LHCN-M2 (cell line): ENCODE data around the gene TTBK2. TPM values are rescaled to one million over a fixed set of nuclear protein-coding genes. Genes with fewer than 3 reads are reported as not detected.
"Not testable (repeated sequence)": the region's sequence is repeated elsewhere in the genome, so short reads cannot be mapped to it uniquely, and the experiment has no call there.

ENCODE experiments used
- DNase-seq: peaks from one replicate; pipeline ENCODE4 v3.0.0-alpha.2; 2012; ENCODE audit warnings: low read depth
- total RNA-seq: library from RNA; depleted of rRNA; stranded (reverse); fragments of >200 nt; gene quantifications from 2 replicates; pipeline ENCODE4 v1.2.3, GENCODE V29; 2014

The TTBK2 gene
- total RNA-seq, 1 experiment from 2014 or later, result 9.6 TPM

DNA sequence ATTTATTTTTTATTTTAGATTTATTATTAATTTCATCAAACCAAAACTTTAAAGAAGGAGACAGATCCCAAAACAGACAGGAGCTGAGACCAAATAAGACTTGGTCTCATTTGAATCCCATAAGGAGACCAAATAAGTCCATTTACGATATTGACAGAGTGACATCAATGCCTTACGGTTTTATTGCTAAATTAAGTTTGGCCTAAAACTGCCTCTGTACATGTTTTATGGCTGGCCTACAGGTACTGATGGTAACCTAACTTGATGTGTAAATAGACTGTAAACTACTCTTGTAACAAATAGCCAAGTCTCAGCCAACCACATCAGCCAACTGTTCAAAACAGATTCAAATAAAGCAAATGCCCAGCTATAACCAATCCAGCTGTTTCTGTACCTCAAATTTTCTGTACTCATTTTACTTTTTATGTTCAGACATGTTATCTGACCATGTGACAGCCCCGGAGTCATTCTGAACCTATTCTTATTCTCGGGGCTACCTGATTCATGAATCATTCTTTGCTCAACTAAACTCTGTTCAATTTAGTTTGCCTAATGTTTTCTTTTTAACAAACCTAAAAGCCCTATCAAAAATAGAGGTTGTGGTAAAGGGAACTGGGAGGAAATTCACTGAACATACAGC, 94.2 kb downstream of the TTBK2 start:
- peak; percentile 50 for DNase-seq

DNA sequence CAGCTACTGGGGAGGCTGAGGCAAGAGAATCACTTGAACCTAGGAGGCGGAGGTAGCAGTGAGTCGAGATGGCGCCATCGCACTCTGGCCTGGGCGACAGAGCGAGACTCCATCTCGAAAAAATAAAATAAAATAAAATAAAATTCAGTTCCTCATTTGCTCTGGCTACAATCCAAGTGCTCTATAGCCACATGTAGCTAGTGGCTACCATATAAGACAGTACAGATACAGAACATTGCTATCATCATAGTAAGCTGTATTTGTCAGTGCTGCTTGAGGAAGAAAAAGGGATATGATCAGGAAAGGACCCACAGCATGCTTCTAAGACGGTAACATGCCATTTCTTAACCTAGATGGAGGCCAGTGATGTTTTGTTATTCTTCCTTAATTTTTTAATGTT, 95.0 kb downstream of the TTBK2 start:
- DNase-seq, result no peak

DNA sequence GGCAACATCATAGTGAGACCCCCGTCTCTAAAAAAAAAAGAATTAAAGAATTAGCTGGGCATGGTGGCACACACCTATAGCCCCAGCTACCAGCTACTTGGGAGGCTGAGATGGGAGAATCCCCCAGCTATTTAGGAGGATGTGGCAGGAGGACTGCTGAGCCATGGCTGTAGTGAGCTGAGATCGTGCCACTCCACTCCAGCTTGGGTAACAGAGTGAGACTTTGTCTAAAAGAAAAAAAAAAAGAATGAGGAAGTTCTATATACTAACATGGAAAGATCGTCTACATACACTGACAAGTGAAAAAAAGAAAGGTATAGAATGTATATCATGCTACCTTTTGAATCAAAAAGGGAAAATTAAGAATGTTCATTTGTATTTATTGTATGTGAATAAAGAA, 99.8 kb downstream of the TTBK2 start:
- no peak for DNase-seq

DNA sequence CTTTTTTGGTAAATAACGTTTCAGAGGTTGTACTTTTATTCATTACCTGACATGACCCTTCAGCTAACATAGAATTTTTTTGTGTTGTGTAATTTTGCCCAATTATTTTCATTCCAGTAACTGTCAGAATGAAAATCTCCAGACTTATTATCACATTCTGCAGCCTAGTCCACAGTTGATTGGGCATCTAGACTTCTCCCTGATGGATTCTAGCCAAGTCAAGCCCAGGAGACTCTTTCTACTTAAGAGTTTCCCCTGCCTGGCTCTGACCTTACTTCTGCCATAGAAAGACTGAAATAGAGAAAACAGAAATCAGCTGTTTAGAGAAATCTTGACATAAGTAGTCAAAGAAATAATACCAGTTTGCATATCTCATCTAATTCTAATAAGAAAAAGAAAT, 100.8 kb downstream of the TTBK2 start:
- DNase-seq, result no peak

DNA sequence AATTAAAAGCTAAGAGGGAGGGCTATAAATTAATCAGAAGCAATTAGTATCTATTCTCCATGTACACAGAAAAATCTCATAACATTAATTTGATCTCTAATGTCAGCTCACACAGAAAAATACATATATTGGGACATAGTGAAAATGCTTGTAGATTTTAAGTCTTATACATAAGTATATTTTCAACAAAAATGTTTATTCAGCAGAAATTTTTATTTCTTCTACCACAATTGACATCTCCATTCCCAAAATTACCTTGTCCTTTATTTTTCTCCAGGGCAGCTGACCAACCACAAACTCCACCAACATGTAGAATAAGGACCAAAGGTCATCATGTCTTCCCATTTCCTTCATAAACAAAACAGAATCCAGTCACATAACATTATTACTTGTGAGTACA, 109.1 kb downstream of the TTBK2 start:
- DNase-seq, result no peak

DNA sequence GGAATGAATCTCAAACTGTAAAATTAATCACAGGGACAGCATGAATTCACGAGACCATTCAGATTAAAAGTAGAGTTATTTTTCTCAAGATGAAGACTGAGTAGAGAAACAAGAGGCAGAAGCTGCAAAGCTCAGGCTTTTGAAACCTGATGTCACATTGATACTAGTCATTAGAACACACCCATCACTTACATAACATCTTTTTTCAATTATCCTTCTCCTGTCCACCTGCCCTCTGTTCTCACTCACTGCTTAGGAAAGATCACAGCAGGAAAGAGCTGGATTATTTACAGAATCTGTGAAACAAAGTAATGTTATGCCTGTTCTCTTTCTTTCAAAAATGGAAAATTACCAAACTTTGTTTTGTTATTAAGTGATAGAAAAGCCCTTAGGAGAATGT, 111.7 kb downstream of the TTBK2 start:
- DNase-seq, result no peak

DNA sequence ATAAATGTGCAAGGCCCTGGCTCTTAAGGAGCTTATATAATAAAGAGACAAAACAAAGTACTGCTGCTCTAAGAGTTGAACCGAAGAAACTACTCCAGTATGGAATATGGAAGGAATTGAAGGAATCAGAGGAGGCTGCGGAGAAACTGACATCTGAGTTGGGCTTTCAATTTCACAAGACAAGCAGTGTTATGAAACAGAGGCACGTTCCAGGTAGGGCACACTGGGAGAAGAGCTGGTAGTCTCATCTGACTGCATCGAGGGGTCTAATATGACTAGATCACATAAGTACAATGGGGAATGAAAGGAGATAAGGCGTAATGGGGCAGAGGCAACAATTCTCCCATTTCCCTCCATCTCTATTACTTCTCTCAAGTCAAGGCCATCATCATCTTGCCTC, 115.3 kb downstream of the TTBK2 start:
- DNase-seq, result no peak

DNA sequence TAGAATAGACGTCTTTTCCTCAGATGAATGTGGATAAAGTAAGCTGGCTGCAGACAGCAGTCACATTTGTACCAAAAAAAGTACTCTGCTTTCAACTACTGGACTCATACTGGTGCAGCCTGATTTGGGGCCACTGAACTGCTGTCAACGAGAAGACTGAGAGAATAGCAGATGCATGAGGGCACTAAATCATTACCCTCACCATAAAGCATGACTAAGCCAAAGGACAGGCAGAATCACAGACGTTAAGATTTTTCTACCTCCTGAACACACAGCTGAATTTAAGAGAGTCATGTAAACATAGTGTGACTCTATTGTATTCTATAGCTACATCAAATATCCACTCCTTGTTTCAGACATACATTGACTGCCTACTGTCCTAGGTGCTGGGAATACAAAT, 115.8 kb downstream of the TTBK2 start:
- DNase-seq, result peak; percentile 48

DNA sequence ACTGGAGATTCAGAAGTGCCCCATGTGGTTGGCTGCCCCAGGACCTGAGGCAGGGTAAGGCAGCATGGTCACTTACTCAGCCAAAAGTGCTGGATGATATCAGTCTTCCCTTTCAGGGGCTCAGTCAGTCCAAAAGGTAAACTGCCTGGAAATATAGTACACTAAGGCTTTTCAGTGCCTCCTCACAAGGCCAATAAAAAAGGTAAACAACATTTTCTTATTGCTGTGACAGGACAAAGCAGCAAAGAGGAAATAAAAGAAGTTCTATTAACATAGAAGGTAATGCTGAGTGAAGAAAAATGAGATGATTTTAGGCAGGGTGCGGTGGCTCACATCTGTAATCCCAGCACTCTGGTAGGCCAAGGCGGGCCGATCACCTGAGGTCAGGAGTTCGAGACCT, 117.1 kb downstream of the TTBK2 start:
- DNase-seq, result no peak

DNA sequence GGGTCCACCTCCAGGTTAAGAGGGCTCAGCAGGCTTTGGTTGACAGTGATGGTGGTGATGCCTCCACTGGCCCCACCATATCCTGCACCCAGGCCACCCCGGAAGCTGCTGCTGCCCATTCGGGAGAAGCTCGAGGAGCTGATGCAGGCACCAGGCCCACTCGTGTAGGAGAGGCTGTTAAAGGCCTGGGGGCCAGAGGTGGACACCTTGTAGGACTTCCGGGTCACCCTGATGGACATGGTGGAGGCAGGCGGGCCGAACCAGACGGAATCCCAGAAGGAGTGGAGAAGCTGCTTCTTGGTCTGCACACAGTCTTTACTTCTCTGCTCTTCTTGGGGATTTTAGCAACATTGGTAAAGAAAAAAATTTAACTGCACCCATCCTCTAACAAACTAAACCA, 118.4 kb downstream of the TTBK2 start:
- no peak for DNase-seq

DNA sequence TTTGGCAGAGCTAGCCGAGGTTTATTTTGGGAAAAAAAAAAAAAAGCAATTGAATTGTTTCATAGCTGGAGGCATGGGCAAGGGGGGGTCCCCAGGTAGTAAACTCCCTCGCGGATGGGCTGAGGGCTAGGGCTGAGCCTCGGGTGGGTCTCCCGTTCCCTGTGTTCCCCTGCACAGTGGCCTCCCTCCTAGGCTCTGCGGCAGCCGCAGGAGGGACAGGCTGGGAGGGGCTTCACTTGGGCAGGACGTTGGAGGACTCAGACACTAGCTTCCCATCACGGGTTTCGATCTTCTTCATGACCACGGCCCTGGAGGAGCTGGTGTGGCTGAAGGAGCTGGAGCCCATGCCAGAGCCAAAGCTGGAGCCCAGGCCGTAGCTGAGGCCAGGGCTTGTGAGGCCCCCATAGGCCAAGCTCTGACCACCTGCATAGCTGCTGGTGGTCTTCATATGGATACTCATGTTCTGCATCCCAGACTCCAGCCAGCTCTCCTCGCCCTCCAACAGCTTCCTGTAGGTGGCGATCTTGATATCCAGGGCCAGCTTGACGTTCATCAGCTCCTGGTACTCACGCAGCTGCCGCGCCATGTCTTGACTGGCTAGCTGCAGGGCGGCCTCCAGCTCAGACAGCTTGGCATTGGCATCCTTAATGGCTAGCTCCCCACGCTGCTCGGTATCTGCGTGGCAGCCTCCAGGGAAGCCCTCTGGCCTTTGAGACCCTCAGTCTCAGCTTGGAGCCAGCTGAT, 119.7 kb downstream of the TTBK2 start:
- DNase-seq, result no peak

DNA sequence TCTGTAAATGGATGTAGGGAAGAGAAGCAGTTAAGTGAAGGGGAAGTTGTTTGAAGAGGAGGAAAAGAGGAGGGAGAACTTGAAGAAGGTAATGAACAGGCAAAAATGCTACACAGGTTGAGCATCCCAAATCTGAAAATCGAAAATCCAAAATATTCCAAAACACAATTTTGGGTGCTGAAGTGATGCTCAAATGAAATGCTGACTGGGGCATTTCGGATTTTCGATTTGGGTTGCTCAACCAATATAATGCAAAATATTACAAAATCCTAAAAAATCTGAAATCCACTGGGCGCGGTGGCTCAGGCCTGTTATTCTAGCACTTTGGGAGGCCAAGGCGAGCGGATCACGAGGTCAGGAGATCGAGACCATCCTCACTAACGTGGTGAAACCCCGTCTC, 121.8 kb downstream of the TTBK2 start:
- DNase-seq, result no peak

DNA sequence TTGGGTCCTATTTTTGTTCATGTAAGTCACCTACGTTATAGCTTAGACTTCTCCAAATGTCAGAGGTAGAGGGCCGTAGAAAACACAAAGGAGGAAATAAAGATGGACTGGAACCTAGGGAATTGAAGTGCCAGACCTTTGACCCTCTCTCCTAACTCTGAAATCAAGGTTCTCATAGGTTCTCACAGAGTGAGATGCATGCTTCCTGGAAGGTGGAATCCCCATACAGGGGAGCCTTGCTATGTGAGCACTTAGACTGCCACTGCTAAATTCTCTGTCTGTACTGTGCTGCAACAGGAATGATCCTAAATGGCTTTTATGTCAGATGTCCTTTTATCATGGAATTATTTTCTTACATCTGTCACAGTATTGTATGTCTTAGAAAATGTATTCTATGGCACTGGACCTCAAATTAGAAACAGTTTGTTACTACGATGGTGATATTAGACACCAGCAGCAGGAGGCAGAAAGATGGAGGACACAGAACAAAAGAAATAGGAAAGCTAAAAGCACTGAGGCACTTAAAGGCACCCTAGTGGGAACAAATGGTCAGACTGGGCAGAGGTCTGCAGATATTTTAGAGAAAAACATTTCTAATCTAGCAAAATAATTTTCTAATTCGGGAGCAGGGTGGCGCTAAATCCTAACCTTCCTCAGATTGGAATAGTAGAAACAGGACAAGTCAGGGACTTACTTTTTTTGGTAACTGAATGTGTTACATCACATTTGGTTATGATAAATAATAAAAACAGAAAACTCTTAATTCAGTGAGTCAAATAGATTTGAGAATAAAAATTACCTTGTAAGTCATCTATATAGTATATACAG, 123.4 kb downstream of the TTBK2 start:
- peak; percentile 24 for DNase-seq

DNA sequence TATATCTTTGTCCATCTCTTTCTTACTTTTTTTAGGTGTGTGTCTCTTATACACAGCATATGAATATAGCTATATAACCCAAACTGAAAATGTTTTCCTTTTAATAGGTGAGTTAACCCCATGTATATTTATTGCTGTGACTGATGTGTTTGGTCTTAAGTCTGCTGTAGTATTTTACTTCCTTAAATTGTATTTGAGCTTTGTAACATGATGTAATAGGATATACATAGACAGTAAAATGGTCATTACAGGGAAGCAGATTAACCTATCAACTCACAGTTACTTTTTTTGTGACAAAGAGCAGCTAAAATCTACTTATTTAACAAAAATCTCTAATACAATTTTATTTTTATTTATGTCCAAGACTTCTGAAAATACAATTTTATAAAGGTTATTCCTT, 131.9 kb downstream of the TTBK2 start:
- DNase-seq, result no peak

DNA sequence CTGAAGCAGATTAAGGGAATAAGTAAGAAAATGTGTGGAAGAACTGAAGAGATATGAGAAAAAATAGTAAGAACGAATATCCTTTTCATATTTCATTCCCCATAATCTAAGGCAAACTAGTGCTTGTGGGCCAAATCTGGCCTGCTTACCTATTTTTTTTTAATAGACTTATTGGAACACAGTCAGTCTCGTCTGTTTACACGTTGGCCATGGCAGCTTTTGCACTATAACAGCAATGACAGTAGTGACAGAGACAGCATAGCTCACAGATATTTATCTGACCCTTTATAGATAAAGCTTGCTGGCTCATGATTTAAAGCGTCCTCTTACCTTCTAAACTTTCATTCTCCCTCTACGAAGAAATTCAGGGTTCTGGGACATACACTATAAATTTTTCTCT, 133.6 kb downstream of the TTBK2 start:
- no peak for DNase-seq

DNA sequence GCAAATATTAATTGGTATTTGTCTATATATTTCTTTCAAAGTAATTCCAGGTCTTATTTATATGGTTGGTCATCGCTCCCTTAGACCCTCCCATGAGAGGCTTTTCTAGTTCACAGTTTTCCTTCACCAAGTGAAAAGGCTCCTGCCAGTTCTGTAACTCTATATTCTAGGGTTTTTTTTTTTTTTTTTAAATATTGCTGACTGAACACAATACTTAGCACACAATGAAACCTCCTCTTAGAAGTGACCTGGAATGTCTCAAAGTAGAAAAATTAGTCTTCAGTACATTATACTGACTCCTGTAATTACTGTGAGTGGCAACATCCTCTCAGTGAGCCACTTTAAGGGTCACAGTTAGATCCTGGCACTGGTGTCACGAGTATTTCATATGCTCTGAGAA, 135.0 kb downstream of the TTBK2 start:
- DNase-seq, result no peak

DNA sequence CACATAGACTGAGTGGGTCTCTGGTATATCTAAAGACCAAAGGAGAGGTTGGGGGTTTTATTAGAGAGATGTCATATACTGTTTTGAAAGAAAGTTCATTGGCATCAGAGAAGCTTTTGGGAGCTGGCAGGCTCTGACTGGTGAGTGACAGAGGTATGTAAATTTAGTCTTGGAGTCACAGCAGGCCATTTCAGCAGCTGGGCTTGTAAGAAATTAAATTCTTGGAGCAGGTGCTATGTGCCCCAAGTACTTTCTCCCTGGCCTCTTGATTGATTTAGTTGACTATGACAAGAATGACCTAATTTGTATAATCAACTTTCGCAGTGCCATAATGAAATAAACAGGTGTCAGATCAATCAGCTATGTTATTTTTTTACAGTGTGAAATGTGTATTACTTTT, 135.9 kb downstream of the TTBK2 start:
- no peak for DNase-seq

DNA sequence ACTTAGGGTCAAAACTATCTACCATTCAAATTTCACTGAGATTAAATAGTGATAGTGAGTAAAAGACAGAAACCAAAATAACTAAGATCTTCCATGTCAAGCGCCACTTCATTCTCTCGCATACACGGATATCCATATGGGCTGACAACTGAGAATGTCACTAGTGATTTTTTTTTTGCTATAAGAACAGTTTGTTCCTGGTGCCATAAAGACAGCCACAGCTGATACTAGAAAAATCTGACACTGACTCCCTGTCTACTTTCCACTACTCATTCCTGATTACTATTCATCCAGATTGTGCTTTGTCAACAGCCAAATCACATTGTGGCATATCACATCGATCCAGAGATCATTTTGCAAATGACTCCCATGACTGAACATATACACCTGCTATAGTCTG, 137.9 kb downstream of the TTBK2 start:
- no peak for DNase-seq

DNA sequence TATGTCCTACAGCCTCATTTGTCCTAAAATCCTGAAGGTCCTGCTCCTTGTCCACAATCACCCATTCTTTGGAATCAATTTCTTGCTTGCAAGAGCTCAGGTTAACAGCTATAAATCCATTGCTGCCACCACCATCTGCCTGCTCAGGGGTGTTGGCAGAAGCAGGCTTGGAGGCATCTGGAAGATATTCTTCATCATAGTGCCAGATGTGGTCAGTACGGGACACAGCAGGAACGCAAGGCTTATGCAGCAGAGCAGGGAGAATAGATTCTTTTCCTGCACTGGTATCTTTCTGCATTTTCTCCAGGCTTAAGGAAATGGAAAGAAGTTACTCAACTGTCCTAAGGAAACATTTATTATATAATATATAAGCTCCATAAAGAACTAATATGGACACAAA, 145.2 kb downstream of the TTBK2 start:
- DNase-seq, result no peak

DNA sequence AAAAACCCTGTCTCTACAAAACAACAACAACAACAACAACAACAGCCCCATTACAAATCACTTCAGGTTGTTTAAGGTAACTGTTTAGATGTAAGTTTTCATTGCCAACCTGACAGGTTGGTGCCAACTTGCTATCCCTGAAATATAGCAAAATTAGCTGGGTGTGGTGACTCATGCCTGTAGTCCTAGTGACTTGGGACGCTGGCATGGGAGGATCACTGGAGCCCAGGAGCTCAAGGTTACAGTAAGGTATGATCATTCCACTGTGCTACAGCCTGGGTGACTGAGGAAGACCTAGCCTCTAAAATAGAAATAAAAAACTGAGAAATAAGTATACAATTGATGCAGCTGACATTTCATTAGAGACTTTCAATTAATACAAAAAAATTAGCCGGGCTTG, 147.7 kb downstream of the TTBK2 start:
- DNase-seq, result no peak

DNA sequence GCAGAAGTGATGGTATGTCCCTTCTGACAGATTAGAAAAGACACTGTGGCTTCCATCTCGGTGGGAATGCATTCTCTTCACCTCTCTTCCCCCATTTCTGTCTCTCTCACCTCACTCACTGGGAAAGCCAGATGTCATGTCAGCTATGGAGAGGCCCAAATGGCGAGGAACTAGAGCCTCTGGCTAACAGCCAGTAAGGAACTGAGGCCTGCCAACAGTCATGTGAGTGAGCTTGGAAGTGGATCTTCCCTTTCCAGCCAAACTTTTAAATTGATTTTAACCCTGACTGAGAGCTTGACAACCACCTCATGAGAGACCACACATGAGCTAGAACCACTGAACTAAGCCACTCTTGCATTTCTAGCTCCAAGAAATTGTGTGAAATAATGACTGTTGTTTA, 148.4 kb downstream of the TTBK2 start:
- no peak for DNase-seq

DNA sequence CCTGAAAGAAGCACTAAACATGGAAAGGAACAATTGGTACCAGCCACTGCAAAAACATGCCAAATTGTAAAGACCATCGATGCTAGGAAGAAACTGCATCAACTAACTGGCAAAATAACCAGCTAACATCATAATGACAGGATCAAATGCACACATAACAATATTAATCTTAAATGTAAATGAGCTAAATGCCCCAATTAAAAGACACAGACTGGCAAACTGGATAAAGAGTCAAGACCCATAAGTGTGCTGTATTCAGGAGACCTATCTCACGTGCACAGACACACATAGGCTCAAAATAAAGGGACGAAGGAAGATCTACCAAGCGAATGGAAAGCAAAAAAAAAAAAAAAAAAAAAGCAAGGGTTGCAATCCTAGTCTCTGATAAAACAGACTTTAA, 154.5 kb downstream of the TTBK2 start:
- DNase-seq, result not testable (repeated sequence)
